HepG2 (cell line): ENCODE data around the gene RPL38.

Source experiments
- AKAP8 ChIP-seq: sonication (generic); formaldehyde crosslinking; IDR thresholded peaks from 2 replicates; pipeline ENCODE4 v1.5.1; 2020; ENCODE audit warnings: mild to moderate bottlenecking, missing genetic modification reagents
- PITX1 ChIP-seq: sonication (generic); formaldehyde crosslinking; IDR thresholded peaks from 2 replicates; pipeline ENCODE4 v1.5.1; 2020; ENCODE audit warnings: mild to moderate bottlenecking, missing genetic modification reagents
- ZNF547 ChIP-seq: sonication (generic); formaldehyde crosslinking; IDR thresholded peaks from 2 replicates; pipeline ENCODE4 v1.5.1; 2020; ENCODE audit warnings: mild to moderate bottlenecking, missing genetic modification reagents
- TF ChIP-seq, protein P1 (sequence below): IDR thresholded peaks from 2 replicates; pipeline ENCODE4 v1.6.1; 2016; ENCODE audit warnings: missing compliant biosample characterization, missing genetic modification reagents, borderline replicate concordance

DNA sequence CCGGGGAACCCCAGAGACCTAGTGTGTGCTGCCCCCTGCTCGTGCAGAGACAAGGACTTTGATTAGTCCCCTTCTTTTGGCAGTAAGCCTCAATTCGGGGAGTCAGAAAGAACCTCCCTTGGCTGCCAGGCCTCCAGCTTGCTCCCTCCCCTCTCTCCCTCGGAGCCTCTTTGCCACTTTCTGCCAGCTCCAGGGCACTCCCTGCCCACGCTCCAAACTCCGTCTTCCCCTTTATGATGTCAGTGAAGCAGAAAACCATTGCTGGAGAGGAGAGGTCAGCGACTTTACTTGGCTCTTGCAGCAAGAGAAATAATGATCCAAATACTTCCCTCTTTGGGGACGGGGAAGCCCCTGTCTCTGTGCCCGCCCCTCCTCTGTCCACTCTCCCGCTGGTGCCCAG is 38.0 kb downstream of the RPL38 start:
- TF ChIP-seq ZNF547 (CRISPR knock-in tag) (no peak), PITX1 (CRISPR knock-in tag) (no peak), AKAP8 (no peak)
- TF ChIP-seq, protein P1, sequence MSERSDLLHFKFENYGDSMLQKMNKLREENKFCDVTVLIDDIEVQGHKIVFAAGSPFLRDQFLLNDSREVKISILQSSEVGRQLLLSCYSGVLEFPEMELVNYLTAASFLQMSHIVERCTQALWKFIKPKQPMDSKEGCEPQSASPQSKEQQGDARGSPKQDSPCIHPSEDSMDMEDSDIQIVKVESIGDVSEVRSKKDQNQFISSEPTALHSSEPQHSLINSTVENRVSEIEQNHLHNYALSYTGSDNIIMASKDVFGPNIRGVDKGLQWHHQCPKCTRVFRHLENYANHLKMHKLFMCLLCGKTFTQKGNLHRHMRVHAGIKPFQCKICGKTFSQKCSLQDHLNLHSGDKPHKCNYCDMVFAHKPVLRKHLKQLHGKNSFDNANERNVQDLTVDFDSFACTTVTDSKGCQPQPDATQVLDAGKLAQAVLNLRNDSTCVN (CRISPR knock-in tag) = no peak
